H1 (cell line): ENCODE data around the gene HEATR5A. TPM values are rescaled to one million over a fixed set of nuclear protein-coding genes. Genes with fewer than 3 reads are reported as not detected.

Source experiments
- CTCF ChIA-PET: fragments of 300-600 bp; sonication (Branson Sonifier 250); formaldehyde crosslinking; loops from one replicate; lab custom pipeline; 2021; ENCODE audit not compliant: partially characterized antibody; lab: Charles Lee
- POLR2A ChIA-PET: fragments of 300-600 bp; sonication (Branson Sonifier 250); formaldehyde crosslinking; loops from one replicate; lab custom pipeline; 2021; ENCODE audit warnings: inconsistent platforms; ENCODE audit not compliant: partially characterized antibody; lab: Charles Lee
- DNase-seq, 2 experiments: peaks; one replicate each; pipeline versions ENCODE4 v3.0.0 to v3.0.0-alpha.2; 2010 to 2022; ENCODE audit warnings: low spot score in 2 of 2, low read depth in 1 of 2, mixed read lengths in 1 of 2
- FAIRE-seq: peaks from 2 replicates; lab custom pipeline; 2011; peaks lifted over from hg19 to GRCh38; lab: Jason Lieb, UNC
- H2AFZ ChIP-seq: 2 replicates; pipeline ENCODE4 v1.8.1; 2012; ENCODE audit warnings: low read length, inconsistent platforms
- H2AK5ac ChIP-seq: 2 replicates; pipeline ENCODE4 v1.6.1; 2013; ENCODE audit warnings: low read depth, low read length
- H2BK120ac ChIP-seq: replicated peaks from 2 replicates; pipeline ENCODE3; 2013; ENCODE audit warnings: low read depth, low read length, inconsistent platforms
- H2BK12ac ChIP-seq: 2 replicates; pipeline ENCODE4 v1.6.1; 2013; ENCODE audit warnings: low read depth, low read length
- H2BK15ac ChIP-seq: 2 replicates; pipeline ENCODE4 v1.6.1; 2013; ENCODE audit warnings: low read length
- H2BK20ac ChIP-seq: 2 replicates; pipeline ENCODE4 v1.6.1; 2013; ENCODE audit warnings: low read length
- H2BK5ac ChIP-seq: 2 replicates; pipeline ENCODE4 v1.6.1; 2013; ENCODE audit warnings: low read depth, low read length
- H3K14ac ChIP-seq: 2 replicates; pipeline ENCODE4 v1.6.1; 2013; ENCODE audit warnings: inconsistent platforms; ENCODE audit not compliant: insufficient read length
- H3K18ac ChIP-seq: 2 replicates; pipeline ENCODE4 v1.6.1; 2013; ENCODE audit warnings: low read length; ENCODE audit errors: extremely low read depth
- H3K23ac ChIP-seq: 2 replicates; pipeline ENCODE4 v1.6.1; 2013; ENCODE audit warnings: inconsistent platforms; ENCODE audit not compliant: insufficient read length
- H3K23me2 ChIP-seq: 2 replicates; pipeline ENCODE4 v1.6.1; 2013; ENCODE audit warnings: low read depth, low read length
- H3K27ac ChIP-seq: 2 replicates; pipeline ENCODE4 v1.6.1; 2011; ENCODE audit warnings: low read depth, low read length, inconsistent platforms
- H3K27me3 ChIP-seq, 4 experiments: replicated peaks in 1 of 4; 1 replicate in 1 of 4; 2 replicates in 3 of 4; pipeline versions ENCODE4 v1.6.1 to v1.8.1; 2011 to 2013; ENCODE audit warnings: low read length in 3 of 4, mild to moderate bottlenecking in 3 of 4, inconsistent platforms in 2 of 4, mixed read lengths in 2 of 4, moderate library complexity in 1 of 4; ENCODE audit not compliant: control insufficient read depth in 3 of 4, insufficient read depth in 3 of 4; ENCODE audit errors: extremely low read depth in 1 of 4
- H3K36me3 ChIP-seq, 4 experiments: 2 replicates each; pipeline versions ENCODE4 v1.6.1 to v1.8.1; 2011 to 2013; ENCODE audit warnings: mild to moderate bottlenecking in 4 of 4, low read length in 3 of 4, moderate library complexity in 2 of 4, control low read depth in 1 of 4, inconsistent platforms in 1 of 4; ENCODE audit not compliant: insufficient read depth in 4 of 4, control insufficient read depth in 2 of 4
- H3K4ac ChIP-seq: replicated peaks from 2 replicates; pipeline ENCODE3; 2013; ENCODE audit warnings: low read length, low read depth, mixed read lengths, inconsistent platforms; ENCODE audit not compliant: insufficient read length
- H3K4me1 ChIP-seq, 4 experiments: replicated peaks in 1 of 4; 1 replicate in 1 of 4; 2 replicates in 3 of 4; pipeline versions ENCODE4 v1.6.1 to v1.8.1; 2011 to 2013; ENCODE audit warnings: low read length in 3 of 4, inconsistent platforms in 2 of 4, mixed read lengths in 1 of 4; ENCODE audit not compliant: insufficient read depth in 4 of 4, control insufficient read depth in 3 of 4
- H3K4me2 ChIP-seq, 2 experiments: 2 replicates each; pipeline versions ENCODE4 v1.6.1 to v1.8.1; 2011 to 2013; ENCODE audit warnings: low read depth in 2 of 2, low read length in 2 of 2, control low read depth in 1 of 2, inconsistent platforms in 1 of 2, mild to moderate bottlenecking in 1 of 2; ENCODE audit not compliant: insufficient read depth in 1 of 2
- H3K4me3 ChIP-seq, 4 experiments: fragments of 200-600, 300-600 bp in 1 of 4; sonication (generic), shearing (Covaris generic), sonication (Bioruptor Twin) in 1 of 4; 2 replicates each; pipeline versions ENCODE4 v1.5.1 to v1.8.1; 2011 to 2016; ENCODE audit warnings: low read length in 4 of 4, low read depth in 3 of 4, control low read depth in 2 of 4, inconsistent platforms in 2 of 4, mild to moderate bottlenecking in 2 of 4, mixed read lengths in 1 of 4, moderate library complexity in 1 of 4; ENCODE audit not compliant: insufficient read depth in 2 of 4; ENCODE audit errors: extremely low read depth in 1 of 4
- H3K56ac ChIP-seq: replicated peaks from 2 replicates; pipeline ENCODE3; 2013; ENCODE audit warnings: low read depth, mild to moderate bottlenecking, mixed read lengths, low read length, inconsistent platforms; ENCODE audit not compliant: insufficient read length
- H3K79me1 ChIP-seq: 2 replicates; pipeline ENCODE4 v1.6.1; 2013; ENCODE audit warnings: low read depth, low read length, control low read depth
- H3K79me2 ChIP-seq, 2 experiments: 2 replicates each; pipeline versions ENCODE4 v1.6.1 to v1.8.1; 2012 to 2013; ENCODE audit warnings: low read length in 2 of 2, mild to moderate bottlenecking in 2 of 2, inconsistent platforms in 1 of 2; ENCODE audit not compliant: insufficient read depth in 2 of 2, control insufficient read depth in 1 of 2
- H3K9ac ChIP-seq, 4 experiments: replicated peaks in 1 of 4; 1 replicate in 1 of 4; 2 replicates in 3 of 4; pipeline versions ENCODE4 v1.6.1 to v1.8.1; 2011 to 2013; ENCODE audit warnings: low read depth in 3 of 4, low read length in 3 of 4, control low read depth in 2 of 4, mild to moderate bottlenecking in 2 of 4, moderate library complexity in 2 of 4, inconsistent platforms in 1 of 4; ENCODE audit errors: extremely low read depth in 1 of 4
- H3K9me3 ChIP-seq, 2 experiments: 2 replicates each; pipeline versions ENCODE4 v1.6.1 to v1.8.1; 2012 to 2013; ENCODE audit warnings: mild to moderate bottlenecking in 2 of 2, moderate library complexity in 2 of 2, control low read depth in 1 of 2, inconsistent platforms in 1 of 2, low read depth in 1 of 2, low read length in 1 of 2, mixed read lengths in 1 of 2; ENCODE audit not compliant: insufficient read depth in 2 of 2
- H4K20me1 ChIP-seq, 2 experiments: replicated peaks in 1 of 2; 2 replicates each; pipeline versions ENCODE3 to v1.8.1; 2011 to 2013; ENCODE audit warnings: inconsistent platforms in 2 of 2, low read length in 2 of 2, mild to moderate bottlenecking in 1 of 2; ENCODE audit not compliant: insufficient read depth in 2 of 2, control insufficient read depth in 1 of 2
- H4K5ac ChIP-seq: 2 replicates; pipeline ENCODE4 v1.6.1; 2013; ENCODE audit warnings: low read length, low read depth, mixed read lengths, inconsistent platforms; ENCODE audit not compliant: insufficient read length
- H4K8ac ChIP-seq: 2 replicates; pipeline ENCODE4 v1.8.0; 2013; ENCODE audit warnings: mild to moderate bottlenecking, moderate library complexity, low read length, inconsistent platforms; ENCODE audit not compliant: insufficient read depth; ENCODE audit errors: extremely low read depth
- H4K91ac ChIP-seq: replicated peaks from 2 replicates; pipeline ENCODE3; 2013; ENCODE audit warnings: low read length, mixed read lengths, inconsistent platforms; ENCODE audit not compliant: insufficient read length
- BACH1 ChIP-seq: IDR thresholded peaks from 2 replicates; pipeline ENCODE4 v1.6.1; 2012; ENCODE audit warnings: low read length, improper control_type of control experiment
- CBX5 ChIP-seq: fragments of 300-800, 300-1000 bp; sonication (generic); IDR thresholded peaks from 2 replicates; pipeline ENCODE4 v1.7.1; 2016; ENCODE audit warnings: antibody characterized with exemption, low read length, low read depth
- EZH2 ChIP-seq: fragments of 200-600 bp; sonication (generic); IDR thresholded peaks from 2 replicates; pipeline ENCODE4 v1.7.1; 2012; ENCODE audit warnings: low read depth, mild to moderate bottlenecking, moderate library complexity, low read length, inconsistent platforms; ENCODE audit not compliant: severe bottlenecking
- FOSL1 ChIP-seq: IDR thresholded peaks from 2 replicates; pipeline ENCODE4 v1.6.1; 2011; ENCODE audit warnings: mild to moderate bottlenecking, low read depth, low read length, moderate library complexity; ENCODE audit not compliant: insufficient read depth
- GTF2F1 ChIP-seq: IDR thresholded peaks from 2 replicates; pipeline ENCODE4 v1.6.1; 2012; ENCODE audit warnings: low read depth, low read length, improper control_type of control experiment, borderline replicate concordance
- HDAC6 ChIP-seq: IDR thresholded peaks from one replicate; pipeline ENCODE4 v1.7.1; 2012; ENCODE audit warnings: low read depth, mild to moderate bottlenecking, inconsistent platforms, low read length, moderate library complexity
- NANOG ChIP-seq: IDR thresholded peaks from 2 replicates; pipeline ENCODE4 v1.6.1; 2011; ENCODE audit warnings: low read length, low read depth, mild to moderate bottlenecking, inconsistent platforms; ENCODE audit not compliant: insufficient read depth, poor library complexity, severe bottlenecking
- POLR2AphosphoS5 ChIP-seq: IDR thresholded peaks from 2 replicates; pipeline ENCODE4 v1.6.1; 2011; ENCODE audit warnings: low read depth, low read length
- RBBP5 ChIP-seq: IDR thresholded peaks from 2 replicates; pipeline ENCODE4 v1.7.1; 2012; ENCODE audit warnings: low read depth, mild to moderate bottlenecking, inconsistent platforms, low read length, moderate library complexity, borderline replicate concordance
- RFX5 ChIP-seq: IDR thresholded peaks from 2 replicates; pipeline ENCODE4 v1.6.1; 2011; ENCODE audit warnings: low read depth, low read length, improper control_type of control experiment, borderline replicate concordance
- RNF2 ChIP-seq: fragments of 200-900, 300-1000 bp; sonication (generic); IDR thresholded peaks from 2 replicates; pipeline ENCODE4 v1.7.1; 2016; ENCODE audit warnings: borderline replicate concordance, low read depth, mild to moderate bottlenecking, antibody characterized with exemption, low read length; ENCODE audit not compliant: poor library complexity, severe bottlenecking; ENCODE audit errors: missing control alignments
- RXRA ChIP-seq: IDR thresholded peaks from 2 replicates; pipeline ENCODE4 v1.6.1; 2011; ENCODE audit warnings: low read depth, mild to moderate bottlenecking, low read length, moderate library complexity; ENCODE audit not compliant: insufficient read depth
- SUZ12 ChIP-seq: fragments of 200-600 bp; sonication (generic); IDR thresholded peaks from 2 replicates; pipeline ENCODE4 v1.6.1; 2012; ENCODE audit warnings: mild to moderate bottlenecking, inconsistent platforms, low read length, moderate library complexity, mixed read lengths
- TCF12 ChIP-seq: IDR thresholded peaks from 2 replicates; pipeline ENCODE4 v1.6.1; 2011; ENCODE audit warnings: low read depth, mild to moderate bottlenecking, low read length
- WGBS, 2 experiments: shearing (Covaris generic) in 1 of 2; methylation state at CpG; one replicate each; pipeline versions ENCODE4 v1.1.6 to v1.1.7; 2013 to 2015; ENCODE audit warnings: low lambda C conversion rate in 2 of 2, mixed read lengths in 2 of 2, inconsistent platforms in 1 of 2, low coverage in 1 of 2, missing lambda C conversion rate in 1 of 2; ENCODE audit not compliant: insufficient replicate concordance in 2 of 2, insufficient coverage in 1 of 2, insufficient read length in 1 of 2; ENCODE audit errors: extremely low coverage in 1 of 2, missing lambda C conversion rate in 1 of 2; 5-methylcytosine and 5-hydroxymethylcytosine counted together
- polyA plus RNA-seq, 7 experiments: library from polyadenylated mRNA; depleted of rRNA in 3 of 7; stranded (reverse) in 5 of 7; unstranded in 2 of 7; fragments of >200 nt in 5 of 7; fragments of 200-250 nt in 2 of 7; gene quantifications; 1 replicate in 5 of 7; 2 replicates in 1 of 7; 4 replicates in 1 of 7; pipeline versions ENCODE4 v1.2.1 to v1.2.3, GENCODE V29; 2011 to 2013; ENCODE audit warnings: missing spikeins in 2 of 7, mixed read lengths in 2 of 7
- total RNA-seq: library from RNA; stranded (reverse); fragmentation: NEBNext Ultra II Directional; extraction: Animal tissue kit (Norgen Biotek cat#: 25700); gene quantifications from 2 replicates; pipeline ENCODE4 v1.2.1, GENCODE V29; 2021

Gene HEATR5A
- total and polyA plus RNA-seq, 2 of the 8 experiments (the other 6 are each of a cell fraction or from before 2014, with no cell fraction given): 9.0 to 36.2 TPM

DNA sequence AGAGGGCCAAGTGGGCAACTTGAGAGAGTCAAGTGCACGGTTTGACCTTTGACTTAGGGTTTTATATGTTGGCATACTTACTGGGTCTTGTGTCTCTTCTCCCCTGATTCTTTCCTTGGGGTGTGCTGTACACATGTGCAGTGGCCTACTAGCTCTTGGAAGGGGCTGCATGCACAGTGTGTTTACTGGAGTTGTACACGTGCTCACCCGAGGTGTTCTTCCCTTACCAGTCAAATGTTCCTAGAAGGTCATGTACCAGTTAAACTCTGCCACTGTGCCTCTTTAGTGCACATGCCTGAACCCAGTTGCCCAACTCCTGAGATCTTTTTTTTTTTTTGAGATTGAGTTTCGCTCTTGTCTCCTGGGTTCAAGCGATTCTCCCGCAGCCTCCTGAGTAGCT, 46.2 kb upstream of the HEATR5A start:
- Histone ChIP-seq H3K79me1 (no peaks in the 10 kb centered on the region), H2BK120ac (no peak overlapping the region), H3K23ac (no peak overlapping the region), H2BK5ac (no peak overlapping the region), H3K4me1 (no peaks in the 10 kb centered on the region), H3K27me3 (no peaks in the 10 kb centered on the region), H3K23me2 (no peaks in the 10 kb centered on the region), H2BK12ac (no peak overlapping the region), H3K4ac (no peak overlapping the region), H4K20me1 (no peaks in the 10 kb centered on the region), H4K5ac (no peak overlapping the region), H3K4me2 (no peak overlapping the region), H3K79me2 (no peaks in the 10 kb centered on the region), H3K56ac (no peak overlapping the region), H2AK5ac (no peak overlapping the region), H3K4me3 (no peak overlapping the region), H3K18ac (no peak overlapping the region), H3K27ac (no peak overlapping the region), H3K14ac (no peak overlapping the region), H2BK15ac (no peak overlapping the region), H3K9ac (no peak overlapping the region), H2AFZ (no peak overlapping the region), H3K36me3 (no peaks in the 10 kb centered on the region), H2BK20ac (no peak overlapping the region), H3K9me3 (no peaks in the 10 kb centered on the region), H4K8ac (no peak overlapping the region), H4K91ac (no peak overlapping the region)
- 89% methylated on average over 6 of the region's 6 CpGs; no CpG with 5 or more reads in 1 of the 2 experiments for WGBS, 2 experiments
- no peak for TF ChIP-seq RFX5
- no peak for TF ChIP-seq POLR2AphosphoS5
- no peak for TF ChIP-seq TCF12
- TF ChIP-seq EZH2: no peak
- TF ChIP-seq RNF2: no peak
- no peak for TF ChIP-seq RBBP5
- no peak for TF ChIP-seq FOSL1
- no peak for TF ChIP-seq RXRA
- TF ChIP-seq HDAC6: no peak
- TF ChIP-seq NANOG: no peak
- TF ChIP-seq BACH1: no peak
- no peak for TF ChIP-seq GTF2F1
- TF ChIP-seq CBX5: no peak
- no peak for TF ChIP-seq SUZ12
- FAIRE-seq (no peak), DNase-seq (no peak)
- POLR2A ChIA-PET: no interaction called here
- CTCF ChIA-PET: no interaction called here
